ENCODE results near the gene TNRC6A. TPM values are rescaled to one million over a fixed set of nuclear protein-coding genes. Genes with fewer than 3 reads are reported as not detected.
A peak's percentile ranks its signal among the peaks of the same experiment; 100 is the strongest.

TNRC6A gene
- total and polyA plus RNA-seq, 2 of the 13 experiments (the other 11 are each of a cell fraction or from before 2014, with no cell fraction given): 30.9 to 43.6 TPM

DNA sequence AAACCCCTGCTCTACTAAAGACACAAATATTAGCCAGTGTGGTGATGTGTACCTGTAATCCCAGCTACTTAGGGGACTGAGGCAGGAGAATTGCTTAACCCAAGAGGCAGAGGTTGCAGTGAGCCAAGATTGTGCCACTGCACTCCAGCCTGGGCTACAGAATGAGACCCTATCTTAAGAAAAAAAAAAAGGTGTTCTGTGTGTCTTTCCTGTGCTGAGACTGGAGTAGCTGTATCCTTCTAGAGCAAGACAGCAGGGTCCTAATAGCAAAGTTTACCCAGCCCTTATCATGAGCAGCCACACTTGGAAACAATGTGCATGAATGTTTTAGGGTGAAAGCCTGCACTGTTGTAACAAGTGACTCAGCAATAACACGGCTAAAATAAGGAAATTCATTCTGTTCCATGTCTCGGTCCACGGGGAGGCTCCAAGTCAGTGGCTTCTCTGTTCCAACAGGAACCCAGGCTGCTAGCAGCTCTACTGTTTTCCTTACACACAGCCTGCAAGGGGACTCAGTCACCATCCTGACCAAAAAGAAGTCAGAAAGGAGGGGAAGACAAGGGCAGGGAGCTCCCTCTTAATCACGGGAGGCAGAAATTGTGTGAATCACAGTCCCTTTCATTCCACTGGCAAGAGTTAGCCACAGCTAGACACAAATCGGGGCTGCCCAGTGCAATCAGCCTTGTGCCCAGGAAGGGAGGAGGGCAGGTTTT is 109.3 kb downstream of the TNRC6A start (continued):
- TF ChIP-seq MAFK (conservative IDR thresholded peaks at IDR 0.05 in 1 of 2, IDR thresholded peaks at IDR 0.05 in 1 of 2; ENCODE audit: low read length in 2 of 2): peak; percentile 89 to 97
- no peak for TF ChIP-seq CBX2 (IDR thresholded peaks at IDR 0.05; ENCODE audit: low read depth, low read length)
- no peak for TF ChIP-seq CBX2 (CRISPR knock-in tag; IDR thresholded peaks at IDR 0.05; ENCODE audit: low read depth)
- no peak for TF ChIP-seq GRHL1 (CRISPR knock-in tag; conservative IDR thresholded peaks at IDR 0.05)
- peak in 1 of 2 experiments; percentile 53; a peak in 1 of 4 replicates for TF ChIP-seq POLR2A (IDR thresholded peaks at IDR 0.05; ENCODE audit: insufficient read depth in 1 of 2, low read depth in 2 of 2, low read length in 2 of 2)
- 0 out of 2 replicates have a peak, but pooled peaks have one; percentile 10 for TF ChIP-seq HNF4A (CRISPR knock-in tag; IDR thresholded peaks at IDR 0.05)
- 0 out of 2 replicates have a peak, but pooled peaks have one; percentile 33 for TF ChIP-seq SSRP1 (CRISPR knock-in tag; IDR thresholded peaks at IDR 0.05)
- TF ChIP-seq HDAC2 (CRISPR knock-in tag; IDR thresholded peaks at IDR 0.05): peak; percentile 53; the same call in 1 of the 2 replicates
- no peak for TF ChIP-seq LCORL (IDR thresholded peaks at IDR 0.05)
- TF ChIP-seq LCORL (CRISPR knock-in tag; IDR thresholded peaks at IDR 0.05): peak; percentile 65; the same call in 1 of the 2 replicates
- no peak for TF ChIP-seq ZNF276 (CRISPR knock-in tag; IDR thresholded peaks at IDR 0.05; ENCODE audit: low read depth)
- no peak for TF ChIP-seq MEIS1 (CRISPR knock-in tag; IDR thresholded peaks at IDR 0.05; ENCODE audit: borderline replicate concordance)
- TF ChIP-seq CEBPG (CRISPR knock-in tag; IDR thresholded peaks at IDR 0.05): peak; percentile 35; the same call in 1 of the 2 replicates
- TF ChIP-seq MIER2 (CRISPR knock-in tag; IDR thresholded peaks at IDR 0.05): peak; percentile 44; the same call in 1 of the 2 replicates
- peak; percentile 56; the same call in 1 of the 2 replicates for TF ChIP-seq MED1 (CRISPR knock-in tag; IDR thresholded peaks at IDR 0.05)
- peak; percentile 60; the same call in 1 of the 2 replicates for TF ChIP-seq POGK (CRISPR knock-in tag; conservative IDR thresholded peaks at IDR 0.05)
- 0 out of 2 replicates have a peak, but pooled peaks have one; percentile 43 for TF ChIP-seq TARDBP (CRISPR knock-in tag; IDR thresholded peaks at IDR 0.05)
- TF ChIP-seq THAP11 (CRISPR knock-in tag; IDR thresholded peaks at IDR 0.05): peak; percentile 38; the same call in 1 of the 2 replicates
- peak; percentile 43; the same call in 1 of the 2 replicates for TF ChIP-seq FOXP4 (CRISPR knock-in tag; IDR thresholded peaks at IDR 0.05)
- TF ChIP-seq, protein P1, sequence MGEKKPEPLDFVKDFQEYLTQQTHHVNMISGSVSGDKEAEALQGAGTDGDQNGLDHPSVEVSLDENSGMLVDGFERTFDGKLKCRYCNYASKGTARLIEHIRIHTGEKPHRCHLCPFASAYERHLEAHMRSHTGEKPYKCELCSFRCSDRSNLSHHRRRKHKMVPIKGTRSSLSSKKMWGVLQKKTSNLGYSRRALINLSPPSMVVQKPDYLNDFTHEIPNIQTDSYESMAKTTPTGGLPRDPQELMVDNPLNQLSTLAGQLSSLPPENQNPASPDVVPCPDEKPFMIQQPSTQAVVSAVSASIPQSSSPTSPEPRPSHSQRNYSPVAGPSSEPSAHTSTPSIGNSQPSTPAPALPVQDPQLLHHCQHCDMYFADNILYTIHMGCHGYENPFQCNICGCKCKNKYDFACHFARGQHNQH (CRISPR knock-in tag; IDR thresholded peaks at IDR 0.05): 0 out of 2 replicates have a peak, but pooled peaks have one; percentile 23
- TF ChIP-seq SOX13 (IDR thresholded peaks at IDR 0.05): no peak
- TF ChIP-seq SOX13 (CRISPR knock-in tag; conservative IDR thresholded peaks at IDR 0.05 in 1 of 2, IDR thresholded peaks at IDR 0.05 in 1 of 2): peak in 1 of 2 experiments; percentile 73; a peak in 2 of 4 replicates
